Cardiac muscle cell (in vitro differentiated cells and primary cell): Measurements from ENCODE around the gene PRELID2. TPM values are rescaled to one million over a fixed set of nuclear protein-coding genes. Genes with fewer than 3 reads are reported as not detected.
"Not testable (repeated sequence)": the region's sequence is repeated elsewhere in the genome, so short reads cannot be mapped to it uniquely, and the experiment has no call there.

ENCODE experiments used
- DNase-seq, 2 donors: peaks; one replicate each; pipeline versions ENCODE4 v3.0.0 to v3.0.0-alpha.2; 2010 to 2017; ENCODE audit warnings: low read depth in 1 of 2, low spot score in 1 of 2
- H3K27ac ChIP-seq: fragments of 200-600 bp; sonication (generic); 2 replicates; pipeline ENCODE4 v1.5.1; 2016
- H3K27me3 ChIP-seq: fragments of 200-600 bp; sonication (generic); 2 replicates; pipeline ENCODE4 v1.6.0; 2016; ENCODE audit warnings: control low read depth
- H3K36me3 ChIP-seq: fragments of 200-600 bp; sonication (generic); 2 replicates; pipeline ENCODE4 v1.5.1; 2016; ENCODE audit warnings: control low read depth
- H3K4me1 ChIP-seq: fragments of 200-600 bp; sonication (generic); 2 replicates; pipeline ENCODE4 v1.8.1; 2017; ENCODE audit warnings: low read depth, mild to moderate bottlenecking, mixed run types
- H3K4me3 ChIP-seq: fragments of 200-600 bp; sonication (generic); 2 replicates; pipeline ENCODE4 v1.5.1; 2016; ENCODE audit warnings: mild to moderate bottlenecking
- H3K9me3 ChIP-seq: fragments of 200-600 bp; sonication (generic); 2 replicates; pipeline ENCODE4 v1.5.1; 2017; ENCODE audit warnings: low read depth, mild to moderate bottlenecking, control low read depth
- CTCF ChIP-seq: IDR thresholded peaks from 2 replicates; pipeline ENCODE4 v1.5.1; 2012; ENCODE audit warnings: low read depth, mild to moderate bottlenecking, low read length
- polyA plus RNA-seq: library from polyadenylated mRNA; unstranded; fragments of >200 nt; fragmentation: Nextera tagmentation; extraction: Ambion mirVana; gene quantifications from 2 replicates; pipeline ENCODE4 v1.2.1, GENCODE V29; 2016
- total RNA-seq: library from RNA; depleted of rRNA; stranded (reverse); fragments of >200 nt; gene quantifications from 2 replicates; pipeline ENCODE4 v1.2.3, GENCODE V29; 2016

Gene PRELID2
- total and polyA plus RNA-seq, 2 experiments from 2014 or later, result 26.3 to 41.2 TPM

- H3K27ac ChIP-seq, result no peak overlapping the region
- no peaks in the 10 kb centered on the region for H3K36me3 ChIP-seq
- H3K4me1 ChIP-seq, result no peaks in the 10 kb centered on the region
- no peaks in the 10 kb centered on the region for H3K27me3 ChIP-seq
- no peaks in the 10 kb centered on the region for H3K9me3 ChIP-seq
- H3K4me3 ChIP-seq, result no peak overlapping the region
- peak in 1 of 2 donors; percentile 61 for DNase-seq
- TF ChIP-seq CTCF, result no peak
Measured at GRCh38 chr5:145750199-145750598, 84.9 kb downstream of the PRELID2 start.

DNA sequence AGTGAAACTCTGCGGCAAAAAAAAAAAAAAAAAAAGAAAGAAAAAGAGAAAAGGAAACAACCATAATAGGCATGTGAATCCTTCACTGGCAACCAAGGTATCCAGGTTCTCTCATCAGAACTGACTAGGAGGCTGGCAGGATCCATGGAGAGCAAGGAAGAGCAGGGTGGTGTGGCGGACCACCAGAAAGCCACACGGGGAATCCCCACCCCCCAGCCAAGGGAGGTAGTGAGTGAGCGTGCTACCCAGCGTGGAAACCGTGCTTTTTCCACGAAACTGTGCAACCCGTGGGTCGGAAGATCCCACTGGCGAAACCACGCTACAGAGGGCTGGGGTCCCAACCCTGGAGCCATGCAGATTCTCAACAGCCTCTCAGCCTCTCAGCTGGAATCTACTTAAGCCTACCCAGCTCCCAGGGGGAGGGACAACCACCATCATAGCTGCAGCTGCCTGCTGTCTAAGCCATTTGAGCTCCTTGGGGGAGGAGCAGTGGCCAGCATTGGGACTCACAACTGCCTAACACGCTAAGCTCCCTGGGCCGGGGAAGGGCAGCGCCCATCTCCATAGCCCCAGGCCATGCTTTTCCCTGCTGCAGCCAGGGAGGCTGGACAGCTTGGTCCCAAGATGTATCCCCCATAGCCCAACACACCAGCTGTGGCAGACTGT, 91.6 kb downstream of the PRELID2 start:
- Histone ChIP-seq H3K9me3 (no peaks in the 10 kb centered on the region), H3K4me1 (no peaks in the 10 kb centered on the region), H3K4me3 (no peak overlapping the region), H3K27ac (no peak overlapping the region), H3K27me3 (no peaks in the 10 kb centered on the region), H3K36me3 (no peaks in the 10 kb centered on the region)
- DNase-seq, result no peak
- no peak for TF ChIP-seq CTCF

GRCh38 chr5:145739843-145740242, 95.3 kb downstream of the PRELID2 start:
- DNase-seq, result no peak
- H3K4me3 ChIP-seq, result no peak overlapping the region
- H3K9me3 ChIP-seq, result no peaks in the 10 kb centered on the region
- no peak for TF ChIP-seq CTCF
- H3K27ac ChIP-seq, result no peak overlapping the region
- H3K27me3 ChIP-seq, result no peaks in the 10 kb centered on the region
- peaks cover 2% of the 10 kb centered on the region for H3K36me3 ChIP-seq
- H3K4me1 ChIP-seq, result no peaks in the 10 kb centered on the region

GRCh38 chr5:145738227-145738626, 96.9 kb downstream of the PRELID2 start:
- peaks cover 2% of the 10 kb centered on the region for H3K36me3 ChIP-seq
- no peak for DNase-seq
- H3K27me3 ChIP-seq, result no peaks in the 10 kb centered on the region
- H3K4me3 ChIP-seq, result no peak overlapping the region
- TF ChIP-seq CTCF, result no peak
- no peaks in the 10 kb centered on the region for H3K9me3 ChIP-seq
- no peak overlapping the region for H3K27ac ChIP-seq
- no peaks in the 10 kb centered on the region for H3K4me1 ChIP-seq

DNA sequence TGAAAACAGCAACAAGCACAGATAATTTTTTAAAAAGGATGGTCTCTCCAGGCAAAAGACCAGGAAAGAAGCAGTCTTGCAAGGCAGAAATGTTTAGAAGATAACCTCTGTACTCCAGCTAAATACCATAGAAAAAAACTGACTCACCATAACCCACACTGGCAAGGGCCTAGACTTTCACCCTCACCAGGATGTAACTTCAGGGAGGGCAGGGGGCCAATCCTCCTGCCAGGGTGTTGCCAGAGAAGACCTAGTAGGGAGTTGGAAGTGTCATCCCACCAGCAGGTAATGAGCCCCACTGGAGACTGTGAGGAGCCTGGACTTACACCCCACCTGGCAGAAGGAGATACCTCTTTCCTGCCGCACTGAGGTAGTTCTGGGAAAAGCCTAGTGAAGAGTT, 97.6 kb downstream of the PRELID2 start:
- Histone ChIP-seq H3K27ac (no peak overlapping the region), H3K36me3 (peaks cover 2% of the 10 kb centered on the region), H3K4me3 (no peak overlapping the region), H3K27me3 (no peaks in the 10 kb centered on the region), H3K9me3 (no peaks in the 10 kb centered on the region), H3K4me1 (no peaks in the 10 kb centered on the region)
- no peak for TF ChIP-seq CTCF
- DNase-seq, result no peak

DNA sequence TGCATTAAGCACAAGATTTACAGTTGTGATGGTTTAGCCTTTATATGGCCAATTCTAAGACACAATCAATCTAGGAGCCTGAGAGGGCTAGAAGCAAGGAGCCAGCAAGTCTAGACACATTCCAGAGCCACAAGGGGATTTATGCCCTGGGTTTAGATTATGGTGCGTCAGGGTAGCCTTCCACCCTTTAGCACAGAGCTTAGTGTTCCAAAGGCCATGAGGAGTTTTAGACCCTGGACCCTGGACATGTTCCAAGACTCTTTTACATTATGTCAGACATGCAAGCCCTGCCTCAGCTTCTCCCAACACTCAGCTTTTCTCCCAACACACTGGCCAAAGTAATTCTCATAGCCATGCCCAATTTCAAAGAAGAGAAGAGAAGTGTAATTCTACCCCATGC, 105.2 kb downstream of the PRELID2 start:
- not testable (repeated sequence) for H3K27ac ChIP-seq, H3K4me1 ChIP-seq, H3K4me3 ChIP-seq, H3K36me3 ChIP-seq, DNase-seq, H3K27me3 ChIP-seq, H3K9me3 ChIP-seq
